ENCODE measurements around the gene GALK1.
A peak's percentile ranks its signal among the peaks of the same experiment; 100 is the strongest.
"Not testable (repeated sequence)": the region's sequence is repeated elsewhere in the genome, so short reads cannot be mapped to it uniquely, and the experiment has no call there.

Gene GALK1

DNA sequence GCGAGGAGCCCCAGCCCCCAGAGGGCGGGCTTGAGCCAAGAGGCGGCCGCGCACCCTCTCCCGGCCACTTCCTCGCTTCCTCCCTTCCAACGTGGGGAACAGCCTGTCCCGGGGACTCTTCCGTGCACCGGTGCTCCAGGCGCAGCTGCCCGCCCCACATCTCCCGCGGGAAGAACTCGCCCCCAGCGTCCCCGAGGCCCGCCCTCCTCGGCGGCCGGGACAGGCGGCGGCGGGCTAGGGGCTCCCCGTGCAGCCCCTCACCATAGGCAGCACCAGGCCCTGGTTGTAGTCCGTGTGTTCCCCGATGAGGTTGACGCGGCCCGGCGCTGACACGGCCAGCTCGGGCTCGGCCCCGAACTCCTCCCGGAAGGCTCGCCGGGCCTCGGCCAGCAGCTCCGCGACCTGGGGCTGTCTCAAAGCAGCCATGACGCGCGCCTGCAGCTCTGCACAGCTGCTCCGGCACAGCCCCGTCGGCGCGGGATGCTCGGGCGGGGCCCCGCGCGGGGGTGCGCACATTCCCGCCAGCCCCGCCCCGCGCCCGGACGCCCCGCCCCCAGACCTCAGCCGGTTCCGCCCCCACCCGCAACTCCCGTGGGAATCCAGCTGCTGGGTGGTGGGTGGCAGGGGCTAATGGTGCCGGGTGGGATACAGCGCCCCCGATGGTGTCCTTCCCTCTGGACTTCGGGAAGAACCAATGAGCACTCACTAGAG, at the start of gene GALK1:
Gene GALK1 (minus strand): TSS at position 482 of the 711 bp plus-strand sequence. CDS start 56 bp downstream, at position 426.
- DNase-seq (ENCODE audit: low read depth in 2 of 2), result no peak

- DNase-seq (ENCODE audit: low read depth in 2 of 2), result no peak
Observed at GRCh38 chr17:75814021-75814395, 49.0 kb upstream of the GALK1 start.

DNA sequence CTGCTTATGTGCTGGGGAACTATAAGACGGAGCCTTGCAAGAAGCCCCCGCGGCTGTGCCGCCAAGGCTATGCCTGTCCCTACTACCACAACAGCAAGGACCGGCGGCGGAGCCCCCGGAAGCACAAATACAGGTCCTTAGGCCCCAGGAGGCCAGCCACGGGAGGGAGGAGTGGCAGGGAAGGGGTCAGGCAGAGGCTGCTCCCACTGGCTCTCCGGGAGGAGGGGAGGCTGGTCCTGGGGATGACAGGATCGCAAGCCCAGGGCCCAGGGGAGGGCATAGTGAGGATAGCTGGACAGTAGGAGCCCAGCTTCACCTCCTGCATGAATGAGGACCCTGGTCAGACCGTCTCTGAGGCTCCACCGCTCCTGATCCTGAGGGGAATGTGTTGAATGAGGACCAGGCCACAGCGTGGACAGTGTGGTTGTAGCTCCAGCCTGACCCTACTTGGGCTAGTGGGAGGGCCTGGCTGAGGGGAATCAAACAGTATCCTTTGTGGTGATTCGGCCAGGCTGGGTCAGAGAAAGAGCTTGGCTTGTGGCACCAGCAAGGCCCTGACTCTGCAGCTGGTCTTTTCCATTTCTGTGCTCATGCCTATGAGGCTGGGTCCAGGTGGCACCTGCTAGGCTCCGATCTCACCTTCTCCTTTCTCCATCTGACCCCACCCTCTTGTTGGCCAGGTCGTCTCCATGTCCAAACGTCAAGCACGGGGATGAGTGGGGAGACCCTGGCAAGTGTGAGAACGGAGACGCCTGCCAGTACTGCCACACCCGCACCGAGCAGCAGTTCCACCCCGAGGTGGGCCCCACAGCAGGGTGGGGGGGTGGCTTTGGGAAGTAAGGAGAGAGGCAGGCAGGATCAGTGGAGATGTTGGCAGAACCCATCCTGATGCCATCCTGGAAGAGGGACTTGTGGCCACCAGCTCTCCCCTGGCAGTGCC, 48.4 kb upstream of the GALK1 start:
- no peak for DNase-seq (ENCODE audit: low read depth in 2 of 2)

DNA sequence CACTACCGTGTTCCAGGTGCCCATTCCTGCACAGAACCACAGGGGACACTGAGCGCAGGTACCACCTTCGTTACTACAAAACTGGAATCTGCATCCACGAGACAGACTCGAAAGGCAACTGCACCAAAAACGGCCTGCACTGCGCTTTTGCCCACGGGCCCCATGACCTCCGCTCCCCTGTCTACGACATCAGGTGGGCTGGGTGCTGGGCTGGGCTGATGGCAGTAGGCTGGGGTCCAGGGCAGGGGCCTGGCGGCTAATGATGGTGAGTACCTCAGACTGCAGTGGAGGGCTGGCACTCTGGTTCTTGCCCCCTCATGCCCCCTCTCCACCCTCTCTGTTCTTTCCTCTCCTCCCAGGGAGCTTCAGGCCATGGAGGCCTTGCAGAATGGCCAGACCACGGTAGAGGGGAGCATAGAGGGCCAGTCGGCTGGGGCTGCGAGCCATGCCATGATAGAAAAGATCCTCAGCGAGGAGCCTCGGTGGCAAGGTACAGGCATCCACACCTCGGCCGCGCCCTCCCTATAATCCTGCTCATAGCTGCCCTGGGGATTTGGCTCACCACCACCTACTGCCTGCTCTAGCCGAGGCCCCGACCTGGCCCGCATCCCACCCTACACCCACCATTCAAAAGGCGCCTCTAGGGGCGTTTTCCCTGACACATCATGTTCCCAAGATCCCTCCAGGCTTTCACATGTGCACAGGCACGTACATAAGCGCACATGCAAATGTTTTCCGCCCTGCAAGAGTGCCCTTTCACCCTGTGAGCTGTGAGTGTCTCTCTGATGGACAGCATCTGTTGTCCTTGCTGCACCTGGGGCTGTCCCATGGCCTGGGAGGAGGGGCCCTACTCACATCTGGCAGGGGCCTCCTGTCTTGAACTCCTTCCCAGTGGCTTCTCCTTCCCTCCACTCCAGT, 47.4 kb upstream of the GALK1 start:
- no peak for DNase-seq (ENCODE audit: low read depth in 2 of 2)

DNA sequence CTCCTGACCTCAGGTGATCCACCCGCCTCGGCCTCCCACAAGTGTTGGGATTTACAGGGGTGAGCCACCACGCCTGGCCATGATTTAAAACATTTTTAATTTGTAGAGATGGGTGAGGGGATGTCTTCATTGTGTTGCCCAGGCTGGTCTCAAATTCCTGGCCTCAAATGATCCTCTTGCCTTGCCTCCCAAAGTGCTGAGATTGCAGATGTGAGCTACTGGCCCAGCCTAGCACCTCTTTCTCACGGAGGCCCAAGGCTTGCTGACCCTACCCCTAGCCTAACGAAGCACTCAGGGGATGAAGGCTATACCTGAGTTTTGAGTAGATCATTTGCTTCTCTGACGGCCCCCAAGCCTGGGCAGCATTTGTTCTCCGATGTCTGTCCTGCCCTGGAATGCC, 46.2 kb upstream of the GALK1 start:
- DNase-seq (ENCODE audit: low read depth in 2 of 2), result no peak

DNA sequence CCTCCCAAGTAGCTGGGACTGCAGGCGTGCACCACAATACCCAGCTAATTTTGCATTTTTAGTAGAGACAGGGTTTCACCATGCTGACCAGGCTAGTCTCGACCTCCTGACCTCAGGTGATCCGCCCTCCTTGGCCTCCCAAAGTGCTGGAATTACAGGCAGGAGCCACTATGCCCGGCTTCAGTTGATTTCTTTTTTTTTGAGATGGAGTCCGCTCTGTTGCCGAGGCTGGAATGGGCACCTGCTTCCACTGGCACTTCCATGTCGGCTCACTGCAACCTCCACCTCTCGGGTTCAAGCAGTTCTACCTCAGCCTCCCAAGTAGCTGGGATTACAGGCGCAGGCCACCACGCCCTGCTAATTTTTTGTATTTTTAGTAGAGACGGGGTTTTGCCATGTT, 45.8 kb upstream of the GALK1 start:
- DNase-seq (ENCODE audit: low read depth in 2 of 2), result not testable (repeated sequence)

GRCh38 chr17:75810216-75810615, 45.2 kb upstream of the GALK1 start:
- no peak for DNase-seq (ENCODE audit: low read depth in 2 of 2)

DNA sequence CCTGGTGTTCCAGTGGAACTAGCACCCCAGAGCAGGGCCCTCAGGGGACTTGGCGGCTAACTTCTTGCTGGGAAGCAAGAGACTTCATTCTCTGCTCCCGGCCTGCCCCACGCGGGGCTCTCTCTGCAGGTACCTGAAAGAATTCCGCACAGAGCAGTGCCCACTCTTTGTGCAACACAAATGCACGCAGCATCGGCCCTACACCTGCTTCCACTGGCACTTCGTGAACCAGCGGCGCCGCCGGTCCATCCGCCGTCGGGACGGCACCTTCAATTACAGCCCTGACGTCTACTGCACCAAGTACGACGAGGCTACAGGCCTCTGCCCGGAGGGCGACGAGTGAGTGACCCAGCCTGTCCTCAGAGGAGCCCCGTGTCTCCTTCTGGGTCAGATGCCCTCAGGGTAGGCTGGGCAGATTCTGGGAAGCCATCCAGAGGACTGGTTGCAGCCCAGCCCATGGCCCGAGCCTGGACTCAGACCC, 44.7 kb upstream of the GALK1 start:
- DNase-seq (ENCODE audit: low read depth in 2 of 2), result no peak

DNA sequence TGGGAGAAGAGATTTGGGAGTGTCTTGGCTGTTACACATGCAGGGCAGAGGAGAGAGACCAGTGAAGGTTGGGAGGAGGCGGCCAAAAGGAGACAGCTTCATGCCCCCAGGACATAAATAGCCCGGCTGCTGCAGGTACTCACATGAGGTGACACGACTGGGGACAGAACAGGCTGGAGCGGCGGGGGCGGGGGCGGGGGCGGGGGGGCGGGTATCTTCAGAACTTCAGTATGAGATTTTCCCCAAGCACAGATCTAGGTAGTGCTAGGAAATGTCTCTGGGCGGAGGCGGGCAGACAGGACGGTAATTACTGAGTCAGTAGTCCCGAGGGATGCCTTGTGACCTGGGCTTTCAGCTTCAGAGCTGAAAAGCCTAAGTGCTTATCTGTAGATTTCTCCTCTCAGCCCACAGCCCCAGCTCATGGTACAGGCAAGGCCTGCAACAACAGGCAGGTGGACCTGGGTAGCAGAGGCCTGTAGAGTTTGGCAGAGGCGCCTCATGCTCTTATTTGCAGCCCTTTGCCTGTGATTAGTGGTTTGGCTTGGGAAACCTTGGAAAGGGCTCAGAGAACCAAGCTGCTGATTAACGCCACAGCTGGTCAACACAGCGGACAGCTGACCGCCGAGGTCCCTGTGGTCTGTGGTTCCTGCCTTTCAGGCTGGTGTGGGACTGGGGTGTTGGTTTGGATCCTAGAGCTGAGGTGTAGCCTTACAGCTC, 44.1 kb upstream of the GALK1 start:
- DNase-seq (ENCODE audit: low read depth in 2 of 2), result no peak

- no peak for DNase-seq (ENCODE audit: low read depth in 2 of 2)
Observed at GRCh38 chr17:75808549-75808904, 43.5 kb upstream of the GALK1 start.

DNA sequence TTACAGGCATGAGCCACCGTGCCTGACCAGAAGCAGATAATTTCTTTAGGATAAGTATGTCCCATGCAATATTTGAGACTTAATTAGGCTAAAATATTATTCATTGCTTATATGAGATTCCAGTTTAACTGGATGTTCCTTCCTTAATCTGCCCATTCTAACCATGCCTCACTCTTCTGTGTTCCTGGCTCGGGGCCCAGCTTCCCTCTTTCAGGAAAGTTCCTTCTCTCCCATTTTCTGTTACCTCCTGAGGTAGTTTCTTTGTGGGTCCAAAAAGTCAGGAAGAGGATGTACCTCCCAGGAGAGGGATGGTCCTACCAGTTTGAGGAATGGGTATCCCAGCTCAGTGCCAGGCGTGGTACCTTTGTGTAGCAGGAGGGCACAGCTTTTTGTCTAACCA, 42.9 kb upstream of the GALK1 start:
- no peak for DNase-seq (ENCODE audit: low read depth in 2 of 2)

GRCh38 chr17:75806822-75807500, 42.0 kb upstream of the GALK1 start:
- DNase-seq (ENCODE audit: low read depth in 2 of 2), result no peak

DNA sequence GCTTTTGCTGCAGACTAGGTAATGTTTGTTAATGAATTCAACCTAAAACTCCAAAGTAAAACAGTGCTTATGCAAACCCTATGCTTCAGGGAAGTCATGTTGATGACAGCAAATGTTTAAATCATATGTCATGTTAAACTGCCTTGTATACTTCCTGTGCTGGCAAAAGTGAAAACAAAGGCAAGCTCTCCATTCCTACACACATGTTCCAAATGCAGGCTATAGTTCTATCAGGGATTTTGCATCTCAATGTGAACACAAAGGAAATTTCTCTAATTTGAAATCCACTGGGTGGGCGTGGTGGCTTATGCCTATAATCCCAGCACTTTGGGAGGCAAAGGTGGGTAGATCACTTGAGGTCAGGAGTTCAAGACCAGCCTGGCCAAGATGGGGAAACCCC, 38.9 kb upstream of the GALK1 start:
- no peak for DNase-seq (ENCODE audit: low read depth in 2 of 2)

GRCh38 chr17:75799402-75799801, 34.4 kb upstream of the GALK1 start:
- DNase-seq (ENCODE audit: low read depth in 2 of 2), result no peak

DNA sequence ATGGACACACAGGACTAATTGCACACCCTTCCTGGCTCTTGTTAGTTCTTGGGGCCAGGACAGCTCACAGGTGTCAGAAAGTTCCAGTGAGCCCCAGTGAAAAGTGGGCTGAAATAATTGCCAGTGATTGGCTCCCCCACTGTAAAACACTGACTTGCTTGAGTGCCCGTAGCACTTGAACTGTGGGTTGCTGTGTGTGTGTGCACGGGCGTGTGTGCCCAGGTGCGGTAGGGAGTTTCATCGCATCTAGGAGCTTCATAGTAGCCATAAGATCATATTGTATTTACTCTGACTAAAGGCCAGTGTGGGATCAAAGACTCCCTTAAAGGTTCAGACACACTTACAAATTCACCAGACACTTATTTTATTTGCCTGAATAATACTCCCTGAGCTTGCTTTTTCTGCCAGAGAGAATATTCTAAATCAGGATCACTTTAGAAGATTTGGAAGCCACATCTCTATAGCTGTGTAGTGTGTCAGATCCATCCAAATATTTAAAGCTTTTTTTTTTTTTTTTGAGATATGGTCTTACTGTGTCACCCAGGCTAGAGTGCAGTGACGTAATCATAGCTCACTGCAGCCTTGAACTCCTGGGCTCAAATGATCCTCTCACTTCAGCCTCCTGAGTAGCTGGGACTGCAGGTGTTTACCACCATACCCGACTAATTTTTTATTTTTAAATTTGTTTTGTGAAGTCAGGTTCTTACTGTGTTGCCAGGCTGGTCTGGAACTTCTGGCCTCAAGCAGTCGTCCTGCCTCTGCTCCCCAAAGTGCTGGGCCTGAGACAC, 31.0 kb upstream of the GALK1 start:
- no peak for DNase-seq (ENCODE audit: low read depth in 2 of 2)

GRCh38 chr17:75793460-75793859, 28.5 kb upstream of the GALK1 start:
- DNase-seq (ENCODE audit: low read depth in 2 of 2), result no peak

- DNase-seq (ENCODE audit: low read depth in 2 of 2), result no peak
Observed at GRCh38 chr17:75791254-75791653, 26.3 kb upstream of the GALK1 start.

- peak; percentile 83 to 87 for DNase-seq (ENCODE audit: low read depth in 2 of 2)
Observed at GRCh38 chr17:75785016-75785890, 20.3 kb upstream of the GALK1 start.

All from fibroblast of skin of left quadriceps (primary cell).